ENCODE data around the gene AP3D1. TPM values are rescaled to one million over a fixed set of nuclear protein-coding genes. Genes with fewer than 3 reads are reported as not detected.

Gene AP3D1
- polyA plus RNA-seq, 1 donor: 110 TPM

DNA sequence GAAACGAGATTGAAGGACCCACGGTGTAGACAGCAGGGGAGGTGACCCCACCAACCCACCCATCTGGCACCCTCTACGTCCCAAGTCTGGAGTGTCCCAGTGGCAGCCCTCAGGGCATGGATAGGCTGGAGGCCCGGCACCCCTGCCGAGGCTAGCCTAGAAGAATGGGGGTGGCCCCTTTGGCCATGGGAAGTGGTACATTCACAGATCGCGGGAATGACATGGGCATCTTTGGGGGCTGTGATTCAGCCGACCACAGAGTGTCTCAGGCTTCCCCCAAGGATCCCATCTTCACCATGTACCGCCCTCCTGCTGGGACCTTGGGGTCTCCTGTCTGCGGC is 89.0 kb downstream of the AP3D1 start:
- DNase-seq: no peak

DNA sequence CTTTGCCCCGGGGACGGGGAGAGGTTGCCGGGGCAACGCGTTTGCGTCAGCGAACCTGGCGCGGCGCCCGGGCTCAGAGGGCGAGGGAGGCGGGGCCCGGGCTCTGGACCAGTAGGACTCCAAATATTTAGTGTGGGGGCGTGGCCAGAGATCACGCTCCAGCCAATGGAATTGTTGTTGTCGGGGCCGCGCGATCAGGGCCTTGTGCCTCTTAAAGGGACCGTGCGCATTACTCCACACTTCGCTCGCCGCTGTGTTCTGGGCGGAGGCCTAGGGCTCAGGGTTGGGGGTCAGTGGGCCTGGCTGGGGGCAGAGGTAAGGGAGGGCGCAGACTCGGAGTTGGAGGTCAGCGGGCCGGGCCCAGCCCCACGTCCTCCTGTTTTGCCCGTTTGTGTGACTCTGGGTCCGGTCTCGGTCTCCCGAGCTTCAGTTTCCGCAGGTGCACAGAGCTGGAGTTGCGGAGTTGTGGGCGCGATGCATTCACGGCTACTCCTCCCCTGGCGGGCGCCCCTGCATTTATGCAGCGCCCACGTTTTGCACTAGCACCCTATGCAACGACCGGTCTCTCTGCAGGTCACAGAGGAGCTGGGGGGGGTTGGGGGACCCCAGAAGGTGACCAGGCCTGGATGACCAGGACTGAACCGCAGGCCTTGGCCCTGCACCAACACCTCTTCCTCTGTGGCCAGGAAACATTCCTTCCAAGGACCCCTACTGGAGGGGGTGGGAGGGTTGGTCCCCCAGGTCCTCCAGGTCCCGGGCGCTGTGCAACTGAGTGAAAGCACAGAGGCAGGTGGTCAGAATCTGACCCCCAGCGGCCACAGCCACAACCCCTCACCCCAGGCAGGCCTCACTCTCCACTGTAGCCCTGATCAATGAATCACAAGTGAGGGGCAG is 89.6 kb downstream of the AP3D1 start:
- peak; percentile 99 for DNase-seq

DNA sequence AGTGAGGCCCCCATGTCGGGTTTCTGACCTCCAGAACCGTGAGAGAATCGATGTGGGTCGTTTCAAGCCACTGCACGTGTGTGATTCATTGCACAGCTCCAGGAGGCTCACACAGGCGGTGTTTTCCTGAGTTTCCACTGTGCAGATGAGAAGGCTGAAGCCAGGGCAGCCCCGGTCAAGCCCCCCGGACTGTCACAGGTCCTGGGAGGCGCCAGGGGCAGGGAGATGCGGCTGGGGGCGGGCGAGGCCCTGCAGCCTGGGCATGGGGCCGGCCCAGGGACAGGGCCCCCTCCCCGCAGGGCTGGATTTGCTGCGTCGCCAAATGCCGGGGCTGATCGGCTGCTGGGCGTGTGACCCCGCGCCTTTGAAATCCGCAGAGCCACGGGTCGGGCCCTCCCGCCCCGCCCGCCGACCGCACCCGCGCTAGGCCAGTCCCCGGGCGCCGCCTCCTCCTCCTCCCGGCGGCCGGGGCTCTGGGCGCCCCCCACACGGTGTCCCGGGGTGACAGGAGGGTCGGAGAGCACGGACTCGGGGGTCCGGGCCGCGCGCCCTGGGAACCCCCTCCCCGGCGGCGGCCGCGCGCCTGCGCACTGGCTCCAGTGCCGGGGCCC is 90.4 kb downstream of the AP3D1 start:
- peak; percentile 47 for DNase-seq

DNA sequence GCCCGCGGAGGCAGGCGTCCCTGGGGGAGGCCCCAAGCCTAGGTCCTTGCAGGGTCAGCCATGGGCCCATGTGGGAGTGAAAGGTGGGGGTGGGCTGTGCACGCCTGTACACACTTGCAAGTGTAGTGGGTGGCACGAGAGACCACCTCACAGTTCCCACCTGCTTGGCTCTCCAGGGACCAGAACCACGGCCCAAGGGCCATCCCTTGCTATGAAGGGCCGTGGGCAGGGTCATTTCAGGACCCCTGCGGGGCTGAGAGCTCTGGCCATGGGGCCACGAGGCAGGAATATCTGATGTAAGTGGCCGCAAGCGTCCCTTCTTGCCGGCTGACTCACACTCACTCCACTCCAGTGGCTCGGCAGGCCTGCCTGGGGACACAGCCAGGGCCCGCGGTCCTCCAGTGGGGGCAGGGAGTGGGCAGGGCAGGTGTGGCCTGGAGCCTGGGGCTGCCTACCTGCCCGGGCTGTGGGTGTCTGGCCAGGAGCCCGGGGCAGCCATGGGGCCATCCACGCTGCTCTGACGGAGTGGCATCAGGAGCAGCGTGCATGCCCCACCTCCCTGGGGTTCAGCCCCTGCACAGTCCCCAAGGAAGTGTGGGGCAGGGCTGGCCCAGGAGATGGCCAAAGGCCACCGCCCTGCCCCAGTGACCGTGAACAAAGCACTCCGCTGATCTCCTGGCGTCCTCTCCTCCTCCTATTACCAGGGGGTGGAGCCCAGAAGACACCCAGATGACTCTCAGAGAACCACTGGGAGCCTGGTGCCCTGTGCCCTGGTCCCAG is 91.8 kb downstream of the AP3D1 start:
- DNase-seq: peak; percentile 56

DNA sequence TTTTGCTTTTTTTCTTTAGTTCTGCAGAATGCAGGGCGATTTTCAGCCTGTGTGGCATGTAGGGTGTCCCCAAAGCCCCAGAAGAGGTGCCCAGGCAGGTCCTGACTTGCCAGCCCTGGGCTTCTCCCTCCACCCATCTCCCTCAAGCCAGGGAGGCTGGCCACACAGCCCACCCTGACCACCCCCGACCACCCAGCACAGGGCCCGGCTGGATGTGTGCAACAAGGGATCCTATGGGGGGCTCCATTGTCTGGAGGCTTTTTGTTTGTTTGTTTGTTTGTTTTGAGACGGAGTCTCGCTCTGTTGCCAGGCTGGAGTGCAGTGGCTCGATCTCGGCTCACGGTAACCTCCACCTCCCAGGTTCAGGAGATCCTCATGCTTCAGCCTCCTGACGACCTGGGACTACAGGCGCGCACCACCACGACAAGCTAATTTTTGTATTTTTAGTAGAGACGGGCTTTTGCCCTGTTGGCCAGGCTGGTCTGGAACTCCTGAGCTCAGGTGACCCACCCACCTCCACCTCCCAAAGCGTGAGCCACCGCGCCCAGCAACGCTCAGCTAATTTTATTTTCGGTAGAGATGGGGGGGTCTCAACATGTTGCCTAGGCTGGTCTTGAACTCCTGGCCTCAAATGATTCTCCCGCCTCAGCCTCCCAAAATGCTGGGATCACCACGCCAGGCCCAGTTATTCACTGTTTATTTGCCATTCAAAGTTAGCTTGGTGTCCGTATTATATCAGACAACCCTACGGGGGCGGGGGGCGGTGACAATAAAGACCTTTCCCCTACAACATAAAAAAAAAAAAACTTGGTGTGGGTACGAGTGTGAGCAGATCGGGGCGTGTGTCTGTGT is 92.6 kb downstream of the AP3D1 start:
- DNase-seq: no peak

DNA sequence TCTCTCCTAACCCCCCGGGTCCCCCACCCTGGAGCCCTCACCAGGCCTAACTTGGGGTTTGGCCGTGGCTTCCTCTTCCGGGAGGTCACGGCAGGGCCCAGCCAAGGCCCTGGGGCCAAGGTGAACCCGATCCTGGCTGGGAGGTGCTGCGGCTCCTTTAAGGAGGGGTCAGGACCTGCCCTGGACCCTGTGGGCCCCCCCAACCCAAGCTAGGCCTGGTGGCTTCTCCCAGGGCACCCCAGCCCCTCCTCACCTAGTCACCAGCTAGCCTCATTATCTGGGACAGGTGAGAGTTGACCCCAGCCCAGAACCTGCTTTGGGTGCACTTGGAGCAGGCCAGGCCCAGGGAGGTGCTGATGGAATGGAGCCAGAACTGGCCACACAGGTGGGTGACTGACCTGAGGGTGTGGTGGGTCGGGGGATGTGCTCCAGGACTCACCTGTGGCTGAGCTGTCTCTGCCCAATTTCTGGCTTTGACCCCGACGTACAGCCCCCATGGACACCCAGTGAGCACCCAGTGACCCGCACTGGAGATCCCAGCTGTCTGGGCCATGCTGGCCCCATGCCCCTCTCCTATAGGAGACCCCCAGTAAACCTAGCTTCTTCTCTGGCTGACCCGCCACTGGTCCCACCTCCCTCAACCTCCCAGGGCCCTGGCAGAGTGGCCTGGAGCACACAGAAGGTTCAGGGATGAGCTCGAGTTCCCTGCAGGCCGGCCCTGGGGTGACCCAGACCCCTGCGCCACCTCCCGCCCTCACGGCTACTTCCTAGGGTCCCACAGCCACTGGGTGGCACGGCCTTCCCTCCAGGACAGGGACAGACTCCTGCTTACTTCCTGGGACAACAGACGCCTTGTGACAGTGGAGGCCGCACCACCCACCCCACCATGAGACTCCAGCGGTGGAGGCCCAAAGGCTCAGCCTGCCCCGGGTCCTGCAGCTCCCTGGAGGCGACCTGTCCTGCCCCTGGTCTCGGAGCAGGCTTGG is 93.6 kb downstream of the AP3D1 start:
- no peak for DNase-seq

DNA sequence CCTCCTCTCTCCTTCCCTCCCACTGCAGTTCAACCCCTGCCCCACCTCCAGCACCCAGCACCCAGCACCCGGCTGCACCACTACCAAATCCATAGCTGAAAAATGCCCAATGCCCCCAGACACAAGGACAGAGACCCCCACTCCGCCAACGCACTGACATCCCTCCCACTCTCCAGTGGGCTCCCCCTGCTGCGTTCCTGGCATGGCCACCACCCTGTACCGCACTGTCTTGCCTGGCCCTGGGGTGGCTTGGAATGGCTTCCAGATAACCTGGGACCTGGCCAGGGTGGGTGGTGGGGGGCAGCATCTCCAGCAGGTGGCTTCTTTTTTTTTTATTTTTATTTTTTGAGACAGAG is 94.6 kb downstream of the AP3D1 start:
- DNase-seq: no peak

DNA sequence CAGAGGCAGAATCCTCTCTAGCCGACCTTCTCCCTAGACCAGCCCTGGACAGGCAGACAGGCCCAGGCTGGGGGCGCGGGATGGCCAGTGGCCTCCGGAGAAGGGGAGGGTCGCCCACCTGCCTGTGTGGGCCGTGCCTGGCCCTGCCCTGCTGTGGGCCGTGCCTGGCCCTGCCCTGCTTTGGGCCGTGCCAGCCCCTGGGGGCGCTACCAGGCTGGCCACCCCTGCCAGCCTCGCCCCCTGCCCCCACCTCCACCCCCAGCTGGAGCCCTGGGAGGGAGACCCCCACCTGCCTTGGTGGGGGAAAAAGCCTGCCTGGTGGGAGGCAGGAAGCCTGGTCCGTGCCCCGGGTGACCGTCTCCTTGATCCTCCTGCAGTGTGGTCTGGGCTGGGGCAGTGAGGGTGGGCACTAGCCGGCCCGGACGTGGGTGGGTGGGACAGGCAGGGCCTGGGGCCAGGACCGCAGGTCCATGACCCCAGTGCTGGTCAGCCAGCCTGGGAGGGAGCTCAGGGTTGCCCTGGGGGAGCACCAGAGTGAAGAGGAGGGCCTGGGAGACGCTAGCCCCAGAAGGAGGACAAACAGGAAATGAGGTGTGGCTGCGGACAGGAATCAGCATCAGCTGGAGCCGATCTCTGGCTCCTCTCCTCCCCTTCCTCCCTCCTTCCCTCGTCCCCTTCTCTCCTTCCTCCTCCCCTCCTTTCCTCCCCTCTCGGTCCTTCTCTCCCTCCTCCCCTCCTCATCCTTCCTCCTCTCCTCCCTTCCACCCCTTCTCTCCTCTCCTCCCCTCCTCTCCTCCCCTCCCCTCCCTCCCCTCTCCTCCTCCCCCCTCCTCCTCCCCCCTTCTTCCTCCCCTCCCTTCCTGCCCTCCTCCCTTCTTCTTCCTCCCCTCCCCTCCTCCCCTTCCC is 95.2 kb downstream of the AP3D1 start:
- peak; percentile 50 for DNase-seq

DNA sequence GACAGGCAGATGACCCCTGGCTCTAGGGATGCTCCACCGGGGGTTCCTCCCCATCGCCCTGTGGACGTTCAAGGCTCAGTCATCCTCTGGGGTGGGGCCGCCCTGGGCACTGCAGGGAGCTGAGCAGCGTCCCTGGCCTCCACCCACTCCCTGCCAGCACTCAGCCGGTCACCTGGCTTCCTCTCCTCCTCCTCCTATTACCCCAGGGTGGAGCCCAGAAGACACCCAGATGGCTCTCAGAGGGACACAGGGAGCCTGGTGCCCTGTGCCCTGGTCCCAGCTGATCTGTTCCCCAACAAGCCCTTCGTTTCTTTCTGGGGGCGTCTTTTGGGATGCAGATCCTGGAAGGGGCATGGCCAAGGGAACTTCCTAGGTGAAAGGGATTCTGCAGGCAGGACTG is 96.6 kb downstream of the AP3D1 start:
- no peak for DNase-seq

DNA sequence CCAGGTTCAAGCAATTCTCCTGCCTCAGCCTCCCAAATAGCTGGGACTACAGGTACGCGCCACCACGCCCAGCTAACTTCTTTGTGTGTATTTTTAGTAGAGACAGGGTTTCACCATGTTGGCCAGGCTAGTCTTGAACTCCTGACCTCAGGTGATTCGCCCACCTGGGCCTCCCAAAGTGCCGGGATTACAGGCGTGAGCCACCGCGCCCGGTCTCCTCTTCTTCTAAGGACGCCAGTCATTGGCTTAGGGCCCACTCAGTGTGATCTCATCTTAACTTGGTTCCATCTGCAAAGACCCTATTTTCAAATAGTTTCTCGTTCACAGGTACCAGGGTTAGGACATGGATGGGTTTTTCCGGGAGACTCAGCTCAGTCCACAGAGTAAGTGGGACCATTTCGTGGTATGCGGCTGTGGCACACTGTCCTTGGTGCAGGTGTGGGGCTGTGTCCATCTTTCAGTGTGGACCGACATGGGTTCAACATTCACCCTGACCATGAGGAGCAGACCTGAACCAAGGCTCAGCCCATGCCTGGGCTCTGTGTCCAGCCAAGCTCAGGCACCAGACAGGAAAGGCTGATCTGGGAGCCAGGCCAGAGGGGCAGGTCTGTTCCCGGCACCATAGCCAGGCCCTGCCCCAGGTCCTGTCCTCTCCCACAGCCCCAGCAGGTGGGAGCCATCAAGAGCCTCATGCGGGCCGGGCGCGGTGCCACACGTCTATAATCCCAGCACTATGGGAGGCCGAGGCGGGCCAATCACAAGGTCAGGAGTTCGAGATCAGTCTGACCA is 97.6 kb downstream of the AP3D1 start:
- no peak for DNase-seq

DNA sequence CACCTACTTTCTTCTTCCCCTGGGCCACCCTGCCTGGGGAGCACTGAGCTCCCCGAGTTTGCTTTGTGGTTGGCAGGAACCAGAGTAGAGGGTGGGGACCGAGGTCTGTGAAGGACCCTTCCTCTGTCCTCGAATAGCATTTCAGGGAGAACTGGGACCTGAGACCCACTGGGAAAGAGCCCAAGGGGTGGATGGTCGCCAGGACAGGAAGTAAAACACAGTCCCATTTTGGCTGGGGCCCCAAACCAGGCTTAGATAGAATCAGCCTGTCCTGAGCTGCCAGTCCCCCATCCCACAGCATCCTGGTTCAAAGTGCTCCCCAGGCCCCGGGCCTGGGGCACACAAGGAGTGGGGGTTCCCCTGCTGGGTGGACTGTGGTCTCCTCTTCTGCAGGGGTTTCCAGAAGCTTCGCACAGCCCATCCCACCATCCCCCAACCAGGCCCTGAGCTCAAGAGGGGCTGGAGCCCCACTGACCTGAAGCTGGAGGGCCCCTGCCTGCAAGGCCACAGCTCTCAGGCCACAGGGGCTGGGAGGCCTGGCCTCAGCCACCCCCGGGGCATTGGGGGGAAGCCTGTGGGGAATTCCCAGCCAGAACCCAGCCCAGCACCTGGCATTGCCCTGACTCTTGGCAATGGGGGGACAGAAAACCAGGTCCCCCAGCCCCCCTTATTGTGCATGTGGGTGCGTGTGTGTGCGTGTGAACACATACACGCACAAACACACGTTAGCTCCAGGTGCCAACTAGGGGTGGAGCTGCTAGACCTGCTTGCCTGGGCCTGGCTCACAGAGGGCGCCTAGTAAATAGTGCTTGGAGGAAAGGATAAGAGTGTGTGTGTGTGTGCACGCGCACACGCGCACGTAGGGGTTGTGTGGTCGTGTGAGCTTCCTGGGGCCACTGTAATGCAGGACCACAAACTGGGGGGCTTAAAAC is 99.3 kb downstream of the AP3D1 start:
- no peak for DNase-seq

DNA sequence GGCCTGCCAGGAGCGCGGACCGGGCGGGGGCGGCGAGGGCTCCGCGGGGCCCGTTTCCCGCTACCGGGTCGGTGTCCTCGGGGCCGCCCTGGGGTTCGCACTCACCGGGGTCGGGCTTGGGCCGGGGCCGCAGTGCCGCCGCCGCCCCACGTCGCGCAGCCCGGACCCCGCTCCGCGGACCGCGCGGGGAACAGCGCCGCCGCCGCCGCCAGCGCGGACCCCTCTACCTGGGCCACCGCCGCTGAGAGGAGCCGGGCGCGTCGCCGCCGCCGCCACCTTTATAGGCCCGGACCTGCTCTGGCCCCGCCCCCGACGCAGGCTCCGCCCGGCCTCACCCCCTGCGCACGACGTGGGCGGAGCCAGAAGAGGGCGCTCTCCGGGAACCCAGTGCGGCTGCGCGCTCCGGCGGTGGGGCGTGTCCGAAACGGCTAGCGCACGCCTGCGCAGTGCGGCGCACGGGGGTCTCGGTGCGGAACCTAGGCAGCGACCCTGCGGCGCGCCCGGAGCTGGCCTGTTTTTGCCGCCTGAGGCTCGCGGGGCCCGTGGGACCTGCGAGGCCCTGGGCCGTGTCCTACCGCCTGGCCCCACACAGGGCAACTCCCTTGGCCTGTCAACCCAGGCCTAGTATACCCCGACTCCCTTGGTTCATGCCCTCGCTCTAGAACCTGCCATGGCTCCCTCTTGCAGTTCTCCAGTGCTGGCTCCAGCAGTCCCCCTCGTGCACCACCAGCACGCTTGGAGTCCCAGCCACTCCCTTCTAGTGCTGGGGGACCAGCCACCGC is 100.2 kb downstream of the AP3D1 start, which contains the start of gene MKNK2:
MKNK2 (minus strand) TSS at position 254 of the 782 bp plus-strand sequence. CDS start 393 bp downstream, outside the sequence.
- DNase-seq: peak; percentile 88

Measured in left kidney (tissue), 2 donors.